Neural crest cell (in vitro differentiated cells): ENCODE data around the gene QRFP. TPM values are rescaled to one million over a fixed set of nuclear protein-coding genes. Genes with fewer than 3 reads are reported as not detected.

Source experiments
- DNase-seq: peaks from one replicate; pipeline ENCODE4 v3.0.0; 2021; ENCODE audit warnings: low read depth, mixed read lengths, low spot score
- H3K27ac Mint-ChIP-seq: one replicate; pipeline ENCODE4 v1.8.0; 2021; ENCODE audit warnings: mild to moderate bottlenecking, mixed read lengths; ENCODE audit not compliant: unreplicated experiment
- H3K27me3 Mint-ChIP-seq: 2 replicates; pipeline ENCODE4 v1.8.0; 2021; ENCODE audit warnings: low read depth, mild to moderate bottlenecking, mixed read lengths
- H3K36me3 Mint-ChIP-seq: 2 replicates; pipeline ENCODE4 v1.8.0; 2021; ENCODE audit warnings: low read depth, mild to moderate bottlenecking, mixed read lengths
- H3K4me1 Mint-ChIP-seq: 2 replicates; pipeline ENCODE4 v1.8.0; 2021; ENCODE audit warnings: mixed read lengths
- H3K4me3 Mint-ChIP-seq: one replicate; pipeline ENCODE4 v1.8.0; 2021; ENCODE audit warnings: mild to moderate bottlenecking, mixed read lengths
- H3K9me3 Mint-ChIP-seq: 2 replicates; pipeline ENCODE4 v1.8.0; 2021; ENCODE audit warnings: mixed read lengths
- CTCF ChIP-seq: fragments of 200-600 bp; sonication (generic); conservative IDR thresholded peaks from 2 replicates; pipeline ENCODE4 v1.5.0; 2021; ENCODE audit warnings: antibody characterized with exemption, mild to moderate bottlenecking
- total RNA-seq: library from RNA; stranded (reverse); gene quantifications from 2 replicates; pipeline ENCODE4 v1.2.1, GENCODE V29; 2021

QRFP gene
- total RNA-seq, 1 donor from 2014 or later = not detected

- no peak for TF ChIP-seq CTCF
- Mint-ChIP-seq H3K27ac (no peak overlapping the region), H3K36me3 (peaks cover 18% of the 10 kb centered on the region), H3K4me1 (no peaks in the 10 kb centered on the region), H3K27me3 (no peaks in the 10 kb centered on the region), H3K9me3 (no peaks in the 10 kb centered on the region), H3K4me3 (no peak overlapping the region)
- no peak for DNase-seq
Measured at GRCh38 chr9:130877300-130877699, 19.3 kb downstream of the QRFP start.

GRCh38 chr9:130874783-130875182 is 21.8 kb downstream of the QRFP start:
- Mint-ChIP-seq H3K9me3 (no peaks in the 10 kb centered on the region), H3K27me3 (no peaks in the 10 kb centered on the region), H3K4me3 (no peak overlapping the region), H3K36me3 (peaks cover 16% of the 10 kb centered on the region), H3K4me1 (peaks cover 17% of the 10 kb centered on the region), H3K27ac (no peak overlapping the region)
- TF ChIP-seq CTCF = no peak
- DNase-seq = no peak

GRCh38 chr9:130873966-130874365 is 22.6 kb downstream of the QRFP start:
- DNase-seq = no peak
- Mint-ChIP-seq H3K4me1 (peaks cover 17% of the 10 kb centered on the region), H3K9me3 (no peaks in the 10 kb centered on the region), H3K27ac (no peak overlapping the region), H3K27me3 (no peaks in the 10 kb centered on the region), H3K4me3 (no peak overlapping the region), H3K36me3 (peaks cover 10% of the 10 kb centered on the region)
- no peak for TF ChIP-seq CTCF

GRCh38 chr9:130872912-130873503 is 23.6 kb downstream of the QRFP start:
- Mint-ChIP-seq H3K27ac (no peak overlapping the region), H3K4me1 (peaks cover 17% of the 10 kb centered on the region), H3K36me3 (peaks cover 10% of the 10 kb centered on the region), H3K9me3 (no peaks in the 10 kb centered on the region), H3K4me3 (no peak overlapping the region), H3K27me3 (no peaks in the 10 kb centered on the region)
- no peak for TF ChIP-seq CTCF
- DNase-seq = no peak

- Mint-ChIP-seq H3K4me3 (no peak overlapping the region), H3K27me3 (no peaks in the 10 kb centered on the region), H3K27ac (no peak overlapping the region), H3K36me3 (peaks cover 10% of the 10 kb centered on the region), H3K4me1 (peaks cover 17% of the 10 kb centered on the region), H3K9me3 (no peaks in the 10 kb centered on the region)
- no peak for DNase-seq
- TF ChIP-seq CTCF = no peak
Measured at GRCh38 chr9:130872508-130872907, 24.1 kb downstream of the QRFP start.
